Measurements from ENCODE around the gene ISX.
A peak's percentile ranks its signal among the peaks of the same experiment; 100 is the strongest.

ISX gene

GRCh38 chr22:35053060-35053835 lies 12.7 kb upstream of the ISX start:
- no peak for DNase-seq

GRCh38 chr22:35054064-35054463 lies 11.9 kb upstream of the ISX start:
- no peak for DNase-seq

DNA sequence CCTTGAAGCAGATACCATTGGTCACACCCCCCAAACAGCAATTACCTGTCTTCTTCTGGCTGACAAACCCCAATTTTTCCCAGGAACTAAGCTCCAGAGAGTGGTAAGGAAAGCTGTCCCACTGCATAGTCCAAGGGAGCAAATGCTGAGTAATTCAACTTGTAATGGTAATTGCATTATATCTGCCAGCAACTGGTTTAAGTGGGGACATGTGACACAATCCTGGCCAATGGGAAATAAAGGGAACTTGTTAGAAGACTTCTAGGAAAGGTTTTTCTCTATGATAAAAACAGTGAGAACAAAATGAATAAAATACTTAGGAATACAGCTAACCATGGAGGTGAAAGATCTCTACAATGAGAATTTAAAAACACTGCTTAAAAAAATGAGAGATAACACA lies 9.5 kb upstream of the ISX start:
- no peak for DNase-seq

GRCh38 chr22:35057155-35057554 lies 8.8 kb upstream of the ISX start:
- DNase-seq = no peak

GRCh38 chr22:35059632-35060031 lies 6.3 kb upstream of the ISX start:
- DNase-seq = no peak

DNA sequence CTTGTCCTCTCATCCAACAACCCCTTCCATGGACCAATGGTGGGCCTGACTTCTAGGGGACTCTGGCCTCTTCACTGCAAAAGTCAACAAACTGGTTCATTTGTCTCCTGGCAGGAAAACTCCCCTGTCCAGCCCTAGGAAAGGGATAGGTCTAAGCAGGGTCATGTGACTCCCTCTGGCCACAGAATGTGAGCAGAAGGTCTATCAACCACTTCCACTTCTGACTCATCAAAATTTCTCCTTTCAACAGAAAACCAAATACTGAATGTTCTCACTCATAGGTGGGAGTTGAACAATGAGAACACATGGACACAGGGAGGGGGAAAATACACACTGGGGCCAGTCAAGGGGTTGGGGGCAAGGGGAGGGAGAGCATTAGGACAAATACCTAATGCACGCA lies 1.3 kb upstream of the ISX start:
- DNase-seq = peak; percentile 10

GRCh38 chr22:35065183-35065582 lies 775 bp upstream of the ISX start:
- no peak for DNase-seq

DNA sequence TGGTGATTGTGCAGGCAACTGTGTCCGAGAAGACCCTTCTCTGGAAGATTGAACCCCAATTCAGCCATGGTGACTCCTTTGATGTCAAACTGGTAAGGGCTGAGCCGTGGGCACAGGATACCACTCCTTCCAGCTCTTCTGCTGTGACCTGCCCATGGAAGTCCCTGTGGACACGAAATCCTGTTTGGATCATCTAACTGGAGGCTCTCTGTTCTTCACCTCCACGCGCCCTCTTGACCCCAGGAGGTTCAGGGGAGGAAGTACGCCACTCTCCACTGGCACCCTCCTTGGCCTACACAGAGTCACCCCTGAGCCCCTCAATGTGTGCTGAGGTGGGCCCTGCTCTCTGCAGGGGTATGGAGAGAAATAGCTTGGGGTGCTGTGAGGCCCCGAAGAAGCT lies 810 bp downstream of the ISX start:
- no peak for DNase-seq

GRCh38 chr22:35069541-35069940 lies 3.6 kb downstream of the ISX start:
- no peak for DNase-seq

- DNase-seq = no peak
Measured at GRCh38 chr22:35070451-35071093, 4.6 kb downstream of the ISX start.

GRCh38 chr22:35071784-35072183 lies 5.8 kb downstream of the ISX start:
- DNase-seq = no peak

DNA sequence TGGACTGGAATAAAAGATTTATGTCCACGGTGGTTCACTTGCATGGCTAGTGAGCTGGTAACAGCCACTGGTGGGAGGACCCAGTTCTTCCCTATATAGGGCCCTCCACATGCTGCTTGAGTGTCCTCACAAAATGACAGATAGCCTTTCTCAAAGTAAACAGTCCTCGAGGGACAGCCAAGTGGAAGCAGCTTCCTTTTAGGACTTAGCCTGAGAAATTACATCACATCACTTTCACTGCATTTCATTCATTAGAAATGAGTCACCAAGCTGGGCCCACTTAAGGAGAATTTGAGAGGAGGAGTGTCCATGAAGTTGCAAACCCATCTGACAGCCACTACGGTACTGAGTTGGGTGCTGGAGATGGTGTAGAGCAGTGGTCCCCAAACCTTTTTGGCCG lies 7.0 kb downstream of the ISX start:
- DNase-seq = no peak

GRCh38 chr22:35074583-35074982 lies 8.6 kb downstream of the ISX start:
- no peak for DNase-seq

DNA sequence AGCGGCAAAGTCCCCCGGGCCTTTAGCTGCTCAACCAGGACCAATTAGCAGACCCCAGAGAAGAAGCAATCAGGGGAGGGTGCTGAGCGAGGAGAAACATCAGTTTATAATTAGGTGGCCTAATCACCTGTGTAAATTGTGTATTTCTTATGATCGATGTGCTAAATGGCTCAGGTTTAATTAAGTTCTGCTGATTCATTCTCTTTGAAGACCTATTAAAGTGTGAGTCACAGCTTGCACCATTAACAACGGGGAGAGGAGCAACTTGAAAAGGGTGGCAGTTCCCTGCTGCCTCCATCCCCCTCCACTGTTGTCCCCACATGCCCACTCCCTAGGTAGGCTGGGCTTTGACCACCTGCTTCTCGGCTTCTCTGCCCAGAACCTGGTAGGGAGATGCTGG lies 10.7 kb downstream of the ISX start:
- DNase-seq = no peak

- DNase-seq = no peak
Measured at GRCh38 chr22:35085621-35086020, 19.7 kb downstream of the ISX start.

DNA sequence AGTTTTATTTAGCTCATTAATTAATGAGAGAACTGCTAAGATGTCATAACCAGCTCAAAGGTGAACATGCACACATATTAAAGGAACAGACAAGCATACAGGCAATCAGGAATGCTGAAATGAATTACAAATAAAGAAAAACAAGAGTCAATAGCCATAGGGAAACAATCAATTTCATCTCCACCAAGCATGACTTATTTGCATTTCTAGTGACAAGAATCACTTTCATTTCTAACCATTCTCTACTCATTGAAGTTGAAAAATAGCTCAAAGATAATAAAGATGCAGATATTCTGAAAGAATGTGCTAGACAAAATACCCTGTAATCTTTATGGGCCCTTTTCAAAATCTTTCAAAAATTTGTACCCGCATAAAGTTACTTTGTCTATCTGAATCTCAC lies 23.2 kb downstream of the ISX start:
- no peak for DNase-seq

DNA sequence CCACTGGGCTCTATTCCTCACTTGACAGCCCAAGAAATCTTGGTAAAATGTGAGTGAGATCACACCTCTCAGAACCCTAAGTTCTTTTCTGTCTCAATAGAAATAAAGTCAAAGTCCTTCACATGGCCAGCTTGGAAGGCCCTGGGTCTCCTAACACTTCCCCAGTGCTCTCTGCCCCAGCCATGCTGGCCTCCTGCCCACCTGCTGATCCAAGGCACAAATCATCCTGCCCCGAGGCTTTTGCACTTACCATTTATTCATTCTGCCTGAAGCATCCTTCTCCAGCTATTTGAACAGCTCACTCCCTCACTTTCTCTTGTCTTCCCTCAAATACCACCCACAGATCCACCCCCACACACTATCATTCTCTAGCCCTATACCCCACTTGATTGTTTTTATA lies 26.4 kb downstream of the ISX start:
- no peak for DNase-seq

- no peak for DNase-seq
Measured at GRCh38 chr22:35098921-35099320, 33.0 kb downstream of the ISX start.

- no peak for DNase-seq
Measured at GRCh38 chr22:35099883-35100282, 33.9 kb downstream of the ISX start.

DNA sequence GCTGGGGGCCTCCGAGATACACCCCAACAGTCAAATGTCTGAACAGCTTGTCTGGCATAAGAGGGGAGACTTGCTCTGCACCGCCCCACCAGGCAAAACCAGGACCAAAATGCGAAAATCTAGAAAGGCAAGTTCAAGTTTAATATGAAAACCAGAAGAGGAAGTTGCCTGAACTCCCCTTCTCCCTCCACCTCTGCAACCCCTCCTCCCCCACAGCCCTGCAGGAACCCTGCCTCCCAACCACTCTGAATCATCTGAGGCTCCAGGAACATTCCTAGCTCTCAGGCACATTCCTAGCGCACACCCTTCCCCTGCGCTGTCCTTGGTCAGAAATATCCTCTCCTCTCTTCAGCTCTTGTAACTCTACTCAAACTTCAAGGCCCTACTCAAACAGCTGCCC lies 36.7 kb downstream of the ISX start:
- no peak for DNase-seq

- no peak for DNase-seq
Measured at GRCh38 chr22:35103761-35104160, 37.8 kb downstream of the ISX start.

- DNase-seq = no peak
Measured at GRCh38 chr22:35104491-35104890, 38.5 kb downstream of the ISX start.

GRCh38 chr22:35109616-35110015 lies 43.7 kb downstream of the ISX start:
- no peak for DNase-seq

GRCh38 chr22:35111244-35111643 lies 45.3 kb downstream of the ISX start:
- no peak for DNase-seq

GRCh38 chr22:35113341-35113740 lies 47.4 kb downstream of the ISX start:
- DNase-seq = no peak
